Measurements from ENCODE around the gene DNAJC18. TPM values are rescaled to one million over a fixed set of nuclear protein-coding genes. Genes with fewer than 3 reads are reported as not detected.

DNAJC18 gene
- total RNA-seq, 4 donors from 2014 or later, result 7.9 to 21.0 (median 12.7) TPM

GRCh38 chr5:139383275-139383992 is 55.9 kb downstream of the DNAJC18 start, which contains the start of gene SLC23A1:
TSS of gene SLC23A1 (minus strand) at chr5:139383297. CDS start at chr5:139383253, 44 bp downstream.
- intact Hi-C loops (cut with DNase I), result no loop called here
- H3K4me1 ChIP-seq, result peaks cover 9 to 25% of the 10 kb centered on the region in 2 donors
- H3K4me3 ChIP-seq (replicated peaks in 1 of 3), result no peak within 1 kb of the TSS
- no peak within 1 kb of the TSS for H3K27ac ChIP-seq
- no peaks in the 10 kb centered on the region for H3K36me3 ChIP-seq
- DNase-seq, result no peak
- no peaks in the 10 kb centered on the region for H3K9me3 ChIP-seq
- WGBS, 2 donors, result 74 to 77% methylated on average over 10 of the region's 10 CpGs
- no peaks in the 10 kb centered on the region for H3K27me3 ChIP-seq
- TF ChIP-seq POLR2A (IDR thresholded peaks at IDR 0.05) (no peak), CTCF (IDR thresholded peaks at IDR 0.05) (no peak)

GRCh38 chr5:139382807-139383206 is 56.5 kb downstream of the DNAJC18 start:
- no peak for DNase-seq
- Histone ChIP-seq H3K27me3 (no peaks in the 10 kb centered on the region), H3K4me3 (replicated peaks in 1 of 3) (no peak overlapping the region), H3K4me1 (peaks cover 3 to 18% of the 10 kb centered on the region in 2 donors), H3K9me3 (no peaks in the 10 kb centered on the region), H3K27ac (no peak overlapping the region), H3K36me3 (no peaks in the 10 kb centered on the region)
- WGBS, 2 donors, result 61 to 86% methylated on average over 2 to 3 of the region's 3 CpGs
- TF ChIP-seq POLR2A (IDR thresholded peaks at IDR 0.05) (no peak), CTCF (IDR thresholded peaks at IDR 0.05) (no peak)
- intact Hi-C loops (cut with DNase I), result no loop called here

GRCh38 chr5:139381837-139382761 is 57.2 kb downstream of the DNAJC18 start:
- 85 to 92% methylated on average over 28 of the region's 28 CpGs for WGBS, 2 donors
- DNase-seq, result no peak
- H3K4me1 ChIP-seq, result peaks cover 0 to 14% of the 10 kb centered on the region in 2 donors
- H3K4me3 ChIP-seq (replicated peaks in 1 of 3), result no peak overlapping the region
- no peaks in the 10 kb centered on the region for H3K27me3 ChIP-seq
- TF ChIP-seq POLR2A (IDR thresholded peaks at IDR 0.05) (no peak), CTCF (IDR thresholded peaks at IDR 0.05) (no peak)
- H3K9me3 ChIP-seq, result no peaks in the 10 kb centered on the region
- H3K36me3 ChIP-seq, result no peaks in the 10 kb centered on the region
- H3K27ac ChIP-seq, result no peak overlapping the region
- intact Hi-C loops (cut with DNase I), result no loop called here

- TF ChIP-seq POLR2A (IDR thresholded peaks at IDR 0.05) (no peak), CTCF (IDR thresholded peaks at IDR 0.05) (no peak)
These were observed 59.5 kb downstream of the DNAJC18 start for GRCh38 chr5:139379626-139380449.

More at GRCh38 chr5:139379626-139380449, 59.5 kb downstream of the DNAJC18 start:
- H3K36me3 ChIP-seq, result no peaks in the 10 kb centered on the region
- H3K4me1 ChIP-seq, result peaks cover 0 to 9% of the 10 kb centered on the region in 2 donors
- intact Hi-C loops (cut with DNase I), result no loop called here
- H3K4me3 ChIP-seq (replicated peaks in 1 of 3), result no peak overlapping the region
- no peaks in the 10 kb centered on the region for H3K27me3 ChIP-seq
- H3K9me3 ChIP-seq, result no peaks in the 10 kb centered on the region
- DNase-seq, result no peak
- H3K27ac ChIP-seq, result no peak overlapping the region
- WGBS, 2 donors, result 88% methylated on average over 11 to 15 of the region's 15 CpGs
